Measurements from ENCODE around the gene IGIP. TPM values are rescaled to one million over a fixed set of nuclear protein-coding genes. Genes with fewer than 3 reads are reported as not detected.

The IGIP gene
- total RNA-seq, 1 donor from 2014 or later = 1.6 TPM

GRCh38 chr5:140083120-140083519, 42.6 kb upstream of the IGIP start:
- no peak overlapping the region for H2AFZ ChIP-seq (replicated peaks)
- H3K4me3 ChIP-seq = no peak overlapping the region
- no peak for DNase-seq (ENCODE audit: low spot score)
- no peaks in the 10 kb centered on the region for H3K9me3 ChIP-seq (ENCODE audit: low read depth)
- H3K36me3 ChIP-seq = no peaks in the 10 kb centered on the region
- H3K9ac ChIP-seq = no peak overlapping the region
- H3K27me3 ChIP-seq = peaks cover 95% of the 10 kb centered on the region
- H3K4me1 Mint-ChIP-seq = no peaks in the 10 kb centered on the region
- no peak overlapping the region for H3K27ac Mint-ChIP-seq
- H3K4me2 ChIP-seq = no peak overlapping the region
- no peaks in the 10 kb centered on the region for H3K4me1 ChIP-seq
- H3K27me3 Mint-ChIP-seq (ENCODE audit: insufficient read depth, low read depth) = peaks cover 9% of the 10 kb centered on the region
- no peaks in the 10 kb centered on the region for H3F3A ChIP-seq (ENCODE audit: low read depth)
- TF ChIP-seq, protein P1, sequence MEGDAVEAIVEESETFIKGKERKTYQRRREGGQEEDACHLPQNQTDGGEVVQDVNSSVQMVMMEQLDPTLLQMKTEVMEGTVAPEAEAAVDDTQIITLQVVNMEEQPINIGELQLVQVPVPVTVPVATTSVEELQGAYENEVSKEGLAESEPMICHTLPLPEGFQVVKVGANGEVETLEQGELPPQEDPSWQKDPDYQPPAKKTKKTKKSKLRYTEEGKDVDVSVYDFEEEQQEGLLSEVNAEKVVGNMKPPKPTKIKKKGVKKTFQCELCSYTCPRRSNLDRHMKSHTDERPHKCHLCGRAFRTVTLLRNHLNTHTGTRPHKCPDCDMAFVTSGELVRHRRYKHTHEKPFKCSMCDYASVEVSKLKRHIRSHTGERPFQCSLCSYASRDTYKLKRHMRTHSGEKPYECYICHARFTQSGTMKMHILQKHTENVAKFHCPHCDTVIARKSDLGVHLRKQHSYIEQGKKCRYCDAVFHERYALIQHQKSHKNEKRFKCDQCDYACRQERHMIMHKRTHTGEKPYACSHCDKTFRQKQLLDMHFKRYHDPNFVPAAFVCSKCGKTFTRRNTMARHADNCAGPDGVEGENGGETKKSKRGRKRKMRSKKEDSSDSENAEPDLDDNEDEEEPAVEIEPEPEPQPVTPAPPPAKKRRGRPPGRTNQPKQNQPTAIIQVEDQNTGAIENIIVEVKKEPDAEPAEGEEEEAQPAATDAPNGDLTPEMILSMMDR (IDR thresholded peaks at IDR 0.05) = no peak
- H3K36me3 Mint-ChIP-seq = no peaks in the 10 kb centered on the region
- H3K4me3 Mint-ChIP-seq = no peak overlapping the region
- H3K27ac ChIP-seq = no peak overlapping the region
- H3K9me3 Mint-ChIP-seq = no peaks in the 10 kb centered on the region
- no peaks in the 10 kb centered on the region for H4K20me1 ChIP-seq (ENCODE audit: low read depth)
- H3K79me2 ChIP-seq (ENCODE audit: low read depth) = no peaks in the 10 kb centered on the region

- TF ChIP-seq, protein P1 (IDR thresholded peaks at IDR 0.05) = no peak
- no peak for TF ChIP-seq EZH2 (IDR thresholded peaks at IDR 0.05)
These were observed 42.1 kb upstream of the IGIP start for GRCh38 chr5:140083650-140084049.

GRCh38 chr5:140084541-140084940, 41.2 kb upstream of the IGIP start:
- Mint-ChIP-seq H3K36me3 (no peaks in the 10 kb centered on the region), H3K4me3 (no peak overlapping the region), H3K27ac (no peak overlapping the region), H3K27me3 (ENCODE audit: insufficient read depth, low read depth) (peaks cover 11% of the 10 kb centered on the region), H3K4me1 (no peaks in the 10 kb centered on the region), H3K9me3 (no peaks in the 10 kb centered on the region)
- no peak overlapping the region for H3K9ac ChIP-seq
- H2AFZ ChIP-seq (replicated peaks) = no peak overlapping the region
- H3K27ac ChIP-seq = no peak overlapping the region
- H3K4me1 ChIP-seq = no peaks in the 10 kb centered on the region
- DNase-seq (ENCODE audit: low spot score) = no peak
- no peaks in the 10 kb centered on the region for H3K9me3 ChIP-seq (ENCODE audit: low read depth)
- no peaks in the 10 kb centered on the region for H3F3A ChIP-seq (ENCODE audit: low read depth)
- TF ChIP-seq EZH2 (IDR thresholded peaks at IDR 0.05) = no peak
- TF ChIP-seq EZH2phosphoT487 (IDR thresholded peaks at IDR 0.05) = no peak
- TF ChIP-seq, protein P1 (IDR thresholded peaks at IDR 0.05) = no peak
- H3K36me3 ChIP-seq = no peaks in the 10 kb centered on the region
- no peaks in the 10 kb centered on the region for H4K20me1 ChIP-seq (ENCODE audit: low read depth)
- no peaks in the 10 kb centered on the region for H3K79me2 ChIP-seq (ENCODE audit: low read depth)
- H3K4me2 ChIP-seq = no peak overlapping the region
- H3K4me3 ChIP-seq = no peak overlapping the region
- peaks cover 90% of the 10 kb centered on the region for H3K27me3 ChIP-seq

More at GRCh38 chr5:140083650-140084049, 42.1 kb upstream of the IGIP start:
- Mint-ChIP-seq H3K4me3 (no peak overlapping the region), H3K9me3 (no peaks in the 10 kb centered on the region), H3K36me3 (no peaks in the 10 kb centered on the region), H3K27ac (no peak overlapping the region), H3K27me3 (ENCODE audit: insufficient read depth, low read depth) (peaks cover 11% of the 10 kb centered on the region), H3K4me1 (no peaks in the 10 kb centered on the region)
- H3K9me3 ChIP-seq (ENCODE audit: low read depth) = no peaks in the 10 kb centered on the region
- H3K79me2 ChIP-seq (ENCODE audit: low read depth) = no peaks in the 10 kb centered on the region
- no peak overlapping the region for H3K9ac ChIP-seq
- no peak overlapping the region for H3K4me2 ChIP-seq
- H2AFZ ChIP-seq (replicated peaks) = no peak overlapping the region
- H3K36me3 ChIP-seq = no peaks in the 10 kb centered on the region
- no peak overlapping the region for H3K27ac ChIP-seq
- no peak overlapping the region for H3K4me3 ChIP-seq
- peaks cover 89% of the 10 kb centered on the region for H3K27me3 ChIP-seq
- H3F3A ChIP-seq (ENCODE audit: low read depth) = no peaks in the 10 kb centered on the region
- H3K4me1 ChIP-seq = no peaks in the 10 kb centered on the region
- H4K20me1 ChIP-seq (ENCODE audit: low read depth) = no peaks in the 10 kb centered on the region
- no peak for DNase-seq (ENCODE audit: low spot score)

DNA sequence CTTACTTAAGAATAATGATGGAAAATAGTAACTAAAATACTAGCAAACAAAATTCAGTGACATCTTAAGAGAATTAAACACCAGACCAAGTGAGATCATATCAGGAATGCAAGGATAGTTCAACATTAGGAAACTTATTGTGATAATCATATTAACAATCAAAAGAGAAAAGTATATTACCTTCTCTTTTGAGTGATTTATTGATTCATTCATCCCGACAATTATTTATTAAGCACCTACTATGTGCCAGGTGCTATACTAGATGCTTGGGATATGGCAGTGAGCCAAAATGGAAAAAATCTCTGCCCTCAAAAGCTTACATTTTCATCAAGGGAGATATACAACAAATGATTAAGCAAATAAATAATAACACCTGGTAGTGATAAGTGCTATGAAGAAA, 35.5 kb upstream of the IGIP start:
- no peak overlapping the region for H2AFZ ChIP-seq (replicated peaks)
- no peak overlapping the region for H3K4me2 ChIP-seq
- H3K4me3 ChIP-seq = no peak overlapping the region
- no peak for TF ChIP-seq EZH2phosphoT487 (IDR thresholded peaks at IDR 0.05)
- no peak for TF ChIP-seq EZH2 (IDR thresholded peaks at IDR 0.05)
- TF ChIP-seq, protein P1 (IDR thresholded peaks at IDR 0.05) = no peak
- no peaks in the 10 kb centered on the region for H3K36me3 ChIP-seq
- no peak overlapping the region for H3K27ac ChIP-seq
- no peaks in the 10 kb centered on the region for H3K79me2 ChIP-seq (ENCODE audit: low read depth)
- no peak overlapping the region for H3K9ac ChIP-seq
- no peak overlapping the region for H3K4me3 Mint-ChIP-seq
- peaks cover 6% of the 10 kb centered on the region for H3K27me3 Mint-ChIP-seq (ENCODE audit: insufficient read depth, low read depth)
- no peaks in the 10 kb centered on the region for H3F3A ChIP-seq (ENCODE audit: low read depth)
- H4K20me1 ChIP-seq (ENCODE audit: low read depth) = no peaks in the 10 kb centered on the region
- no peaks in the 10 kb centered on the region for H3K36me3 Mint-ChIP-seq
- DNase-seq (ENCODE audit: low spot score) = no peak
- no peaks in the 10 kb centered on the region for H3K4me1 ChIP-seq
- H3K9me3 Mint-ChIP-seq = peaks cover 3% of the 10 kb centered on the region
- peaks cover 93% of the 10 kb centered on the region for H3K27me3 ChIP-seq
- H3K9me3 ChIP-seq (ENCODE audit: low read depth) = no peaks in the 10 kb centered on the region
- H3K4me1 Mint-ChIP-seq = no peaks in the 10 kb centered on the region
- no peak overlapping the region for H3K27ac Mint-ChIP-seq

Measured in neural progenitor cell (in vitro differentiated cells).